Measurements from ENCODE around the gene KCNE1. TPM values are rescaled to one million over a fixed set of nuclear protein-coding genes. Genes with fewer than 3 reads are reported as not detected.

KCNE1 gene
- total RNA-seq, 2 donors from 2014 or later: 1.0 TPM; not detected in 1

- TF ChIP-seq POLR2A (IDR thresholded peaks at IDR 0.05): peak in 2 of 3 donors; percentile 82 to 87
- TF ChIP-seq CTCF (IDR thresholded peaks at IDR 0.05): no peak
- intact Hi-C loops (cut with DNase I): no loop called here
- DNase-seq (peak; percentile 74 to 92 (median 83)), ATAC-seq (peak; percentile 94)
- Histone ChIP-seq H3K36me3 (replicated peaks in 1 of 2; ENCODE audit: insufficient read depth in 1 of 2, low read depth in 2 of 2) (no peaks in the 10 kb centered on the region), H3K4me1 (peaks cover 55% of the 10 kb centered on the region), H3K4me3 (no peak overlapping the region), H3K27ac (peak overlapping the region; percentile 81 to 97 (median 91)), H3K27me3 (no peaks in the 10 kb centered on the region), H3K9me3 (no peaks in the 10 kb centered on the region)
- 2 to 8% methylated on average over 10 of the region's 10 CpGs for WGBS, 2 donors
Measured at GRCh38 chr21:34526618-34527290, 14.7 kb upstream of the KCNE1 start.

- intact Hi-C loops (cut with DNase I): no loop called here
- Histone ChIP-seq H3K27ac (peak overlapping the region; percentile 81 to 97 (median 91)), H3K27me3 (no peaks in the 10 kb centered on the region), H3K9me3 (no peaks in the 10 kb centered on the region), H3K4me3 (no peak overlapping the region), H3K4me1 (peaks cover 57% of the 10 kb centered on the region), H3K36me3 (replicated peaks in 1 of 2; ENCODE audit: insufficient read depth in 1 of 2, low read depth in 2 of 2) (peaks cover 0 to 2% of the 10 kb centered on the region in 2 donors)
- ATAC-seq: no peak
- no peak for TF ChIP-seq CTCF (IDR thresholded peaks at IDR 0.05)
- TF ChIP-seq POLR2A (IDR thresholded peaks at IDR 0.05): no peak
- no peak for DNase-seq
- 13 to 14% methylated on average over 5 of the region's 5 CpGs for WGBS, 2 donors
Measured at GRCh38 chr21:34526241-34526617, 14.2 kb upstream of the KCNE1 start.

- no peak for ATAC-seq
- 56 to 58% methylated on average over 31 of the region's 31 CpGs for WGBS, 2 donors
- H3K36me3 ChIP-seq (replicated peaks in 1 of 2; ENCODE audit: insufficient read depth in 1 of 2, low read depth in 2 of 2): peaks cover 0 to 4% of the 10 kb centered on the region in 2 donors
- TF ChIP-seq POLR2A (IDR thresholded peaks at IDR 0.05) (peak in 1 of 3 donors; percentile 42), CTCF (IDR thresholded peaks at IDR 0.05) (no peak)
- intact Hi-C loops (cut with DNase I): no loop called here
- peak overlapping the region; percentile 67 to 97 (median 91) for H3K27ac ChIP-seq
- H3K9me3 ChIP-seq: no peaks in the 10 kb centered on the region
- no peak overlapping the region for H3K4me3 ChIP-seq
- H3K4me1 ChIP-seq: peaks cover 57% of the 10 kb centered on the region
- H3K27me3 ChIP-seq: no peaks in the 10 kb centered on the region
- DNase-seq: peak in 2 of 4 donors; percentile 37 to 41
Measured at GRCh38 chr21:34524646-34525601, 12.9 kb upstream of the KCNE1 start.

GRCh38 chr21:34523019-34523555 lies 11.1 kb upstream of the KCNE1 start:
- DNase-seq (peak in 1 of 4 donors; percentile 28), ATAC-seq (no peak)
- H3K9me3 ChIP-seq: no peaks in the 10 kb centered on the region
- peak overlapping the region; percentile 5 to 97 (median 91) for H3K27ac ChIP-seq
- peaks cover 52% of the 10 kb centered on the region for H3K4me1 ChIP-seq
- H3K4me3 ChIP-seq: no peak overlapping the region
- no peaks in the 10 kb centered on the region for H3K27me3 ChIP-seq
- H3K36me3 ChIP-seq (replicated peaks in 1 of 2; ENCODE audit: insufficient read depth in 1 of 2, low read depth in 2 of 2): peaks cover 0 to 6% of the 10 kb centered on the region in 2 donors
- TF ChIP-seq POLR2A (IDR thresholded peaks at IDR 0.05): no peak
- TF ChIP-seq CTCF (IDR thresholded peaks at IDR 0.05): no peak
- intact Hi-C loops (cut with DNase I): no loop called here
- WGBS, 2 donors: 56 to 57% methylated on average over 7 of the region's 7 CpGs
